Body of pancreas (tissue), 4 donors: ENCODE results near the gene WSB2. TPM values are rescaled to one million over a fixed set of nuclear protein-coding genes. Genes with fewer than 3 reads are reported as not detected.

Experiments
- ATAC-seq: fragments of 150-250 bp; one replicate; pipeline ENCODE4 v1.9.1; 2016
- DNase-seq, 4 donors: peaks; one replicate each; pipeline ENCODE4 v3.0.0-alpha.2; 2019
- H3K27ac ChIP-seq, 4 donors: fragments of 200-600 bp; sonication (generic); 1 replicate in 3 of 4; 2 replicates in 1 of 4; pipeline versions ENCODE4 v1.5.1 to v1.6.1; 2016 to 2019; ENCODE audit warnings: mild to moderate bottlenecking in 1 of 4, mixed read lengths in 1 of 4, moderate library complexity in 1 of 4
- H3K27me3 ChIP-seq, 2 donors: fragments of 200-600 bp; sonication (generic); one replicate each; pipeline ENCODE4 v1.6.0; 2016; ENCODE audit warnings: mild to moderate bottlenecking in 1 of 2
- H3K36me3 ChIP-seq, 2 donors: fragments of 200-600 bp; sonication (generic); replicated peaks in 1 of 2; 2 replicates each; pipeline ENCODE4 v1.5.1; 2016; ENCODE audit warnings: low read depth in 2 of 2; ENCODE audit not compliant: insufficient read depth in 1 of 2
- H3K4me1 ChIP-seq: fragments of 200-600 bp; sonication (generic); one replicate; pipeline ENCODE4 v1.6.0; 2016
- H3K4me3 ChIP-seq, 2 donors: fragments of 200-600 bp; sonication (generic); 1 replicate in 1 of 2; 2 replicates in 1 of 2; pipeline ENCODE4 v1.5.1; 2016 to 2019
- H3K9me3 ChIP-seq, 3 donors: fragments of 200-600 bp; sonication (generic); 1 replicate in 2 of 3; 2 replicates in 1 of 3; pipeline ENCODE4 v1.5.1; 2016
- POLR2A ChIP-seq, 3 donors: fragments of 450-650 bp; IDR thresholded peaks; one replicate each; pipeline ENCODE4 v1.6.1; 2016; ENCODE audit warnings: antibody characterized with exemption in 3 of 3, mild to moderate bottlenecking in 2 of 3
- WGBS, 2 donors: methylation state at CpG; one replicate each; pipeline ENCODE4 v1.1.5; 2017; 5-methylcytosine and 5-hydroxymethylcytosine counted together
- intact Hi-C: fragments of 100-400 bp; cut with DNase I; formaldehyde crosslinking; loops from one replicate; pipeline ENCODE4 v1.15.1; 2023
- small RNA-seq: library from RNA; depleted of rRNA; stranded (forward); fragments of <200 nt; gene quantifications from one replicate; pipeline ENCODE3, GENCODE V24; 2016
- total RNA-seq, 2 donors: library from RNA; depleted of rRNA; stranded (reverse); fragments of >200 nt; gene quantifications; one replicate each; pipeline ENCODE4 v1.1.0, GENCODE V29; 2016
- TF ChIP-seq, protein P1 (sequence below), 7 experiments: fragments of 450-650 bp in 4 of 7; fragments of 200-600 bp in 3 of 7; sonication (generic) in 3 of 7; IDR thresholded peaks; one replicate each; pipeline ENCODE4 v1.5.1; 2016 to 2019; ENCODE audit warnings: antibody characterized with exemption in 7 of 7

WSB2 gene
- total RNA-seq, 2 donors from 2014 or later = 28.7 to 48.0 TPM

DNA sequence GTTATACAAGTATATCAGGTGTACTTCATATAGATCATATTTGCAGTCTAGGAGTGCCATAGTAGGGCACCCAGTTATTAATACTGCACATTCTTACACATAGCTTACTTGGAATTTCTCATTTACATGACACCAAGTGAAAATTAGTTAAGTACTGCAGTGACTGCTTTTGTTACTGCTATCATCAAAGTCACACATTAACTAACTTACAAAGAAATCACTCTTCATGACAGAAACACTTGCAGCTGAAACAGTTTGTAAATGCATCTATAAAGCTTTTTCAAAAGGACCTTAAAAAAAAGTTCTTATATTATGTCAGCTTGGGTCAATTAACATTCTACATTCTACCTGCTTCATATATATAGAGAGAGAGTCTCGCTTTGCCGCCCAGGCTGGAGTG lies 62.3 kb downstream of the WSB2 start:
- no peak overlapping the region for H3K4me3 ChIP-seq
- no peak for DNase-seq
- no peaks in the 10 kb centered on the region for H3K36me3 ChIP-seq
- no peaks in the 10 kb centered on the region for H3K9me3 ChIP-seq
- intact Hi-C loops = no loop called here
- TF ChIP-seq, protein P1, sequence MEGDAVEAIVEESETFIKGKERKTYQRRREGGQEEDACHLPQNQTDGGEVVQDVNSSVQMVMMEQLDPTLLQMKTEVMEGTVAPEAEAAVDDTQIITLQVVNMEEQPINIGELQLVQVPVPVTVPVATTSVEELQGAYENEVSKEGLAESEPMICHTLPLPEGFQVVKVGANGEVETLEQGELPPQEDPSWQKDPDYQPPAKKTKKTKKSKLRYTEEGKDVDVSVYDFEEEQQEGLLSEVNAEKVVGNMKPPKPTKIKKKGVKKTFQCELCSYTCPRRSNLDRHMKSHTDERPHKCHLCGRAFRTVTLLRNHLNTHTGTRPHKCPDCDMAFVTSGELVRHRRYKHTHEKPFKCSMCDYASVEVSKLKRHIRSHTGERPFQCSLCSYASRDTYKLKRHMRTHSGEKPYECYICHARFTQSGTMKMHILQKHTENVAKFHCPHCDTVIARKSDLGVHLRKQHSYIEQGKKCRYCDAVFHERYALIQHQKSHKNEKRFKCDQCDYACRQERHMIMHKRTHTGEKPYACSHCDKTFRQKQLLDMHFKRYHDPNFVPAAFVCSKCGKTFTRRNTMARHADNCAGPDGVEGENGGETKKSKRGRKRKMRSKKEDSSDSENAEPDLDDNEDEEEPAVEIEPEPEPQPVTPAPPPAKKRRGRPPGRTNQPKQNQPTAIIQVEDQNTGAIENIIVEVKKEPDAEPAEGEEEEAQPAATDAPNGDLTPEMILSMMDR (IDR thresholded peaks at IDR 0.05) = no peak
- TF ChIP-seq POLR2A (IDR thresholded peaks at IDR 0.05) = no peak
- no peaks in the 10 kb centered on the region for H3K27me3 ChIP-seq
- no peak overlapping the region for H3K27ac ChIP-seq
- no peaks in the 10 kb centered on the region for H3K4me1 ChIP-seq
- 62 to 73% methylated on average over 2 of the region's 2 CpGs for WGBS, 2 donors
- ATAC-seq = no peak

DNA sequence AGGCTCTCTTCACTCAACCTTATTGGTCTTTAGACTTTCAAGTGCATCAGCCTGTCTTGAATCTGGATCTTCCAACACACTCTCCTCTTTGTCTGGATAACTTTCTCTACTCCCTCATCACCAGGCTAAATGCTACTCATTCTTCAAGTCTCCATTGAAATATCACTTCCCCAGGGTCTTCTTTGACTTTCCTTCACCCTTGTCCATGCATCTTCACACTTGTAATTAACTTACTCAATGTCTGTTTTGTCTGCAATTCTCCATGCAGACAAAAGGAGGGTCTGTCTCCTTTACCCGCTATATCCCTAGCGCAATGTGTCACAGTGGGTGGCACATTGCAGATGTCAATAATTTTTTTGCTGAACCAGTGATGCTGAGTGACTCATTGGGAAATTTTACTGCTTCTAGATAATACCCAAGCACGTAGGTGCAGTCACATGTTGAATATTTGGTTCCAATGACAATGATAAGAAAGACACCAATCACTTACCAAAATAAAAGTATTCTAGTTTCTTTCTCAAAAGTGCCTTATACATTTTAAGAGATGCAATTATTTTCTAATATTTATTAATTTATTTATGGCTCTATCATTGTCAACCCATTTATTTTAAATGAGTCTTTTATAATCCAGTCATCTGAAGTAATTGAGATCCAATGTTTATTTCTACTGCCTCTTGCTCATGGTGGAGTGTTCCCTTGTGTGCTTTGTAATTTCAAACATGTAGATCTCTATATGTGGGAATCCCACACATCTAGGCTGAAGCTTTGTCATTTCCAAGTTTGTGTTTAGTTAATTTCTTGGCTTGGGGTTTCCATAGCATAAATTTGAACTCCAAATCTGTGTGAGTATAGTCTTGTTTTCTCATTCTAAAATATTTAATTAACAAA lies 66.2 kb downstream of the WSB2 start:
- 73 to 83% methylated on average over 3 of the region's 3 CpGs for WGBS, 2 donors
- H3K4me1 ChIP-seq = no peaks in the 10 kb centered on the region
- TF ChIP-seq POLR2A (IDR thresholded peaks at IDR 0.05) = no peak
- H3K9me3 ChIP-seq = no peaks in the 10 kb centered on the region
- ATAC-seq (no peak), DNase-seq (no peak)
- H3K4me3 ChIP-seq = no peak overlapping the region
- intact Hi-C loops = no loop called here
- no peaks in the 10 kb centered on the region for H3K36me3 ChIP-seq
- H3K27me3 ChIP-seq = no peaks in the 10 kb centered on the region
- no peak overlapping the region for H3K27ac ChIP-seq

DNA sequence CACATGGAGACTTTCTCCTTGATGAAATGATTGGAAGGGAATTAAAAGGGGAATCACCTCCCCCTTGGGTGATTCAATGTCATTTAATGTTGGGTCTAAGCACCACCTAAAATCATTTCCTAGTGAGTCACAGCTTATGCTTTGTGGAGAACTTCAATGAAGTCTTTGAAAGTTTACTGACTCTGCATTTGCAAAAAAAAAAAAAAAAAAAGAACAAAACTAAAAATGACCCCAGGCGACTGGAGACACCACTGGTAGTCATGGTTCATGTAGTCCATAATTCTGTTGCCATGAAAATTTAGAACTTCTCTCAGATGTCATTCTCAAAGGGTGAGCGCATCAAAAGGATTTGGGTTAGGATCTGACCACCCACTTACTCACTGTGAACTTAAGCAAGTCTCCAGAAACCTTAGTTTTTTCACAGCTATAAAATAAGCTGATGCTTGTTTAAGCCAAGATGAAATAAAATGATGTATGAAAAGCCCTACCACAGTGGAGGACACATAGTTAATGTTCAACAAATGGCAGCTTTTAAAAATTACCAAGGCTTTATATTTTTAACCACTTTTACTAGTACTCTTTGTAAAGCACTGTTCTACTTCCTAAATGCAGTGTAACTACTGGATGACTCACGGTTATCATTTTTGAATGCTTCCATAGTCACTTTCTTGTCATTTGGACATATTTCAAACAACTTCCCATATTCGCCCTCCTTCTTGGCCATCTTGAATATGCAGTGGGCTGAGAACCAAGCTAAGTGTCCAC lies 74.1 kb downstream of the WSB2 start:
- Histone ChIP-seq H3K36me3 (no peaks in the 10 kb centered on the region), H3K9me3 (no peaks in the 10 kb centered on the region), H3K4me3 (no peak overlapping the region), H3K4me1 (no peaks in the 10 kb centered on the region), H3K27ac (no peak overlapping the region), H3K27me3 (no peaks in the 10 kb centered on the region)
- no peak for TF ChIP-seq POLR2A (IDR thresholded peaks at IDR 0.05)
- TF ChIP-seq, protein P1 (IDR thresholded peaks at IDR 0.05) = no peak
- intact Hi-C loops = no loop called here
- ATAC-seq = no peak
- DNase-seq = no peak
- WGBS, 2 donors = 58 to 74% methylated on average over 4 of the region's 4 CpGs

DNA sequence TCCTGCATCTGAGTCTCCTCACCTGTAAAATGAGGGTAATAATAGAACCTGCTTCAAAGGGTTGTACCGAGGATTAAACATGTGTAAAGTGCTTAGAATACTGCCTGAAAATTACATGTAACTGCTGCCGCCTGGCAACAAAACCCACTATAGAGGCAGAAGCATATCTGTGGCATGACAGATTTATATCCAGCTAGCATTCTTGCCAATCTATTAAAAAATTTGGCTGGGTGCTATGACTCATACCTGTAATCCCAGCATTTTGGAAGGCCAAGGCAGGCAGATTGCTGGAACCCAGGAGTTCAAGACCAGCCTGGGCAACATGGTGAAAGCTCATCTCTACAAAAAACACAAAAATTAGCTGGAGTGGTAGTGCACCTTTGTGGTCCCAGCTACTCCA lies 75.8 kb downstream of the WSB2 start:
- Histone ChIP-seq H3K4me1 (no peaks in the 10 kb centered on the region), H3K36me3 (no peaks in the 10 kb centered on the region), H3K4me3 (no peak overlapping the region), H3K27me3 (no peaks in the 10 kb centered on the region), H3K27ac (no peak overlapping the region), H3K9me3 (no peaks in the 10 kb centered on the region)
- DNase-seq (no peak), ATAC-seq (no peak)
- WGBS, 2 donors = 75 to 84% methylated on average over 2 of the region's 2 CpGs
- TF ChIP-seq POLR2A (IDR thresholded peaks at IDR 0.05) = no peak
- TF ChIP-seq, protein P1 (IDR thresholded peaks at IDR 0.05) = no peak
- intact Hi-C loops = no loop called here

Small RNA genes within 50 kb of the gene (small RNA-seq; reads per million reads assigned to genes)
- gene AC131159.1 = not detected

Other genes with a start within 250 kb of the WSB2 start
- gene KSR2, start 92.2 kb downstream of the WSB2 start, total RNA-seq = 1 to 10 TPM in 1 of 2 donors, under 1 TPM in 1; 0.66 to 1.0 TPM
- 1 to 10 TPM; 4.6 to 6.2 TPM for gene RFC5, start 44.5 kb downstream of the WSB2 start, total RNA-seq
- 10 to 100 TPM; 20.4 to 41.0 TPM for gene VSIG10, start 42.8 kb upstream of the WSB2 start, total RNA-seq
- gene PEBP1, start 74.9 kb upstream of the WSB2 start, total RNA-seq = 100 to 1,000 TPM; 136 to 334 TPM